Fibroblast of skin of left quadriceps (primary cell): Measurements from ENCODE around the gene SQOR.

Experiments used
- DNase-seq, 2 experiments: peaks; one replicate each; pipeline ENCODE4 v3.0.0-alpha.2; 2013; ENCODE audit warnings: low read depth in 2 of 2

Gene SQOR

DNA sequence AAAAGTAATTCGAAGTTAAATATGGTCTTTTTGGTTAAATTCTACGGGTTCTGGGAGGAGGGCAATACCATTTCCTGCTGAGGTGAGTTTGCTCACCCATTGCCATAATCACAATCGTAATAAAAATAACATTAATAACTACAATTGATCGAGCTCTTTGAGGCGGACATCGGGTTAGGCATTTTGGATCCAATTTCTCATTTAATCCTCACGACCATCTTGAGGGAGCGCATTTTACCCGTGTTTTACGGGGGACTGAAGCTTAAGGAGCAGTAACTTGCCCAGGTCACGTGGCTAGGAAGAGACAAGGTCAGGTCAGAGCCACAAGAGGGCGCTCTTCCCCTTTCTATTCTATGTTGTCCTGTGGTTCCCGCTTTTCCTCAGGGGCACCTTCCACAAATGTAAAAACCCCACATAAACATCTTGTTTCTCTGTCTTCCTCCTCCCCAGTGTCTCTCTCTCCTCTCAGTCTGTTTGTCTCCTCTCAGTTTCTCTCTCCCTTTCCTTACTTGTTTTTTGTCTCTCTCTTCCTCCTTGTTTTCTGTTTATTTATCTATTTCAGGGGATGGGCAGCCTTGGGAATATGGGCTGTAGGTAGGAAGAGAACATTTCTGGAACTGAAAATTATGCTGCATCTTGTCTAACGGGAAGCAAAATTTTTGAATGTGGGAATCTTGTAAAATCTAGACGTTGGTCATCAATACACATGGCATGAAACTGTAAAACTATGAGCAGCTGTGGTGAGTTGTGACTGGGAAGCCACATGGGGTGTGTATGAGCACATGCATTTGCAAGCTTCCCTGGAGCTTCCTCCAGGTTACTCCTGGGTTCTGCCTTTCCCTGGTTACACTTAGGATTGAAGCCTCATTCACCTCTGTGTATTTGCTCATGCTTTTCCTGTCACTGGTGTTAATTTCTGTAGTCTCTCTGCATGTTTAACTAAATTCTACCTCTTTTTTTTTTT lies 71.0 kb downstream of the SQOR start:
- DNase-seq = peak; percentile 60 to 67

- no peak for DNase-seq
Measured at GRCh38 chr15:45710657-45711056, 75.8 kb downstream of the SQOR start.

DNA sequence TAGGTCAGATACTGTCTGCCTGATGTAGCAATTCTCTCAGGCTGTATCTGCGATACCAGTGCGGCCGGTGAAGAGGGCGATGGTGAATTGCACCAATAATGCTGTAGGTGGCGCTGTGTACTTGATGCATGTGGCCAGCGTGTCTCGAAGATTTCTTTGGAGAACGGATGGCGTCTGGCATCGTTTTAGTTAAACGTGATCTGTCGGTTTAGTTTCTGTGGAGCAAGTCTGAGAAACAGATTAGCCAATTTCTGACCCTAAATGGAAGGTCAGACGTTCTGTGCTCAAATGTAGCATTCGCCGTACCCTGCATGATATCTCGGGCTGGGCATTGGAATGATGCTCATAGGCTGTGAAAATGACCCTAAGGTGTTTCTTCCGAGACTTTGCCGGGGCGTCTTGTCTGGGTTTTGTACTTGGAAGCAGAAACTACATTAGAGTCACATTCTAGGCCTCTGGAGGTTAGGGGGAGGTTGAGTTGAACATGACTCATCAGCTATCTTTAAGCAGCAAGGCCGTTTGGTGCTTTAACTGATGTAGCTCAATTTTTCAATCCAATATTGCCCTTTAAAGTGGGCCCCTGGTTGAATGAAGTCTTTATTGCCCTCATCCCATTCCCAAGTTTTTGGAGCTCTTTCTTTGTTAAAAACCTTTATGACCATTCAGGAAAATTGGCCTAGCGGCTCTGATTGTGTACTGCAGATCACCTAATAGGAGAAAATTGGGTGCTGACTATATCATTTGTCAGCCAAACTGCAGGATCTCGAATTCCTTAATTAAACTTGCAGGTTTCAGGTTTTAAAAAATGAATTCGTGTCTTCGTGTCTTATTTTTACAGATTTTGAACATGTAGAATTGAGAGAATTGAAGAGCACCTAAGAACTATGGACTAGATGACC lies 80.0 kb downstream of the SQOR start:
- peak; percentile 40 to 43 for DNase-seq

GRCh38 chr15:45715528-45715927 lies 80.7 kb downstream of the SQOR start:
- no peak for DNase-seq

DNA sequence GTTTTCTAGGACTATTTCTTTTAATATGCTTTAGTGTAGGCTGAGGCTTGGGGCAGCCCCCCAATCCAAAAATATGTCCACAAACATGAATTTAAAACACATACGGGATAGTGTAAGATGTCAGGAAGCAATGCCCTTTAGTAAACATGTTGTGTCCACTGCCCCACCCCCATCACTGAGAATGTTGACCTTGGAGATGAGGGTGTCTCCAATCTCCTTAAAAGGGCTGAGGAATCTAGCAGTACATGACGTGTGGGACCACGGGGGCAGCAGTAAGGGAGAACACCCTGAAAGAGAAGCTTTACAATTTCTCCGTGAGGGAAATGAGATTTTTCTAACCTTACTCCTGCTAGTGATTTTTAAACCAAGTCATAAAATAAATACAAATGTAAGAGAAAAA lies 84.7 kb downstream of the SQOR start:
- no peak for DNase-seq

DNA sequence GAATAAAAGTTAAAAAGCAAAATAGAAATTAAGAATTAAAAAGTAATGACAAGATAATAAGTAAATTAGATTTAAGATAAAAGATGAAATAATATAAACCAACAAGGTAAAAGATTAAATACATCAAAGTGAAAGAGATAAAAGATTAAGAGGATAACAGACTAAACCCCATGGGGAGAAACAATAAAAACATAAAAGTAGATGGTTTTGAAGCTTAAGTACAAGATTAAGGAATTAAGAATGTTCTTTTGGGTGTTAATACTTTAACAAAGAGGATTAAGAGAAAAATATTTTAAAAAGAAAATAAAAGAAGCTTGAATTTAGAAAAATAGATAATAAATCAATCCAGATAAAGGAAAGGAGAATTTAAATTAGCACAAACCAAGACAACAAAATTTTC lies 85.4 kb downstream of the SQOR start:
- DNase-seq = no peak

GRCh38 chr15:45728641-45729040 lies 93.8 kb downstream of the SQOR start:
- no peak for DNase-seq

DNA sequence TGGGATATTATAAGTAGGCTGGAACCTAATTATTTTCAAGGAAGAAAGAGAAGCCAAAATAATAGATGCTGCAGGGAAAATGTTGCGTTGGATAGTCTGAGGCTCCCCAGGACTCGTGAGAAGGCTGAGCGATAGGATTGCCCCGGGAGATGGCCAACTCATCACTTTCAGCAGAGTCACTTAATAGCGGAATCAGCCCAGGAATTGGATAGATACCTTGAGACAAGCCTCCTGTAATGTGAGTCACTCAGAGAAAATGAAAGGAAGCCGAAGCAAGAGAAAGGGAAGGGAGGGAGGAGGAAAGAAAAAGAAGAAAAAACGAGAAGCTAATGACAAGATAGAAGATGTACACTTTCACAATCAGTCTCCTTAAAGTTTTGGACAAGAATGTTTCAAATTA lies 94.3 kb downstream of the SQOR start:
- DNase-seq = no peak

GRCh38 chr15:45731343-45731742 lies 96.5 kb downstream of the SQOR start:
- no peak for DNase-seq

- DNase-seq = no peak
Measured at GRCh38 chr15:45732662-45733061, 97.8 kb downstream of the SQOR start.

GRCh38 chr15:45734260-45734711 lies 99.5 kb downstream of the SQOR start:
- no peak for DNase-seq
